K562 (cell line): ENCODE measurements around the gene DCUN1D1. TPM values are rescaled to one million over a fixed set of nuclear protein-coding genes. Genes with fewer than 3 reads are reported as not detected.

Experiments used
- BRD9 ChIP-seq: fragments of 450-650 bp; IDR thresholded peaks from 2 replicates; pipeline ENCODE4 v1.6.1; 2018; ENCODE audit warnings: low read depth; ENCODE audit not compliant: partially characterized antibody
- CHD7 ChIP-seq: fragments of 200-600 bp; sonication (generic); IDR thresholded peaks from one replicate; pipeline ENCODE4 v1.6.1; 2012; ENCODE audit warnings: mild to moderate bottlenecking, low read depth, low read length, inconsistent platforms
- ESRRB ChIP-seq: fragments of 250-450 bp; sonication (Bioruptor Pico); IDR thresholded peaks from 2 replicates; pipeline ENCODE4 v1.5.0; 2020; ENCODE audit warnings: mild to moderate bottlenecking, moderate library complexity, borderline replicate concordance
- HIVEP1 ChIP-seq: fragments of 250-450 bp; sonication (Bioruptor Pico); IDR thresholded peaks from 2 replicates; pipeline ENCODE4 v1.4.0; 2020; ENCODE audit warnings: mild to moderate bottlenecking
- MEF2A ChIP-seq: IDR thresholded peaks from 2 replicates; pipeline ENCODE4 v1.6.1; 2011; ENCODE audit warnings: low read depth, mild to moderate bottlenecking, low read length, moderate library complexity; ENCODE audit not compliant: control insufficient read depth
- NR2C2 ChIP-seq, 2 experiments: fragments of 200-800 bp in 1 of 2; sonication (Bioruptor generic) in 1 of 2; sonication (generic) in 1 of 2; formaldehyde crosslinking in 1 of 2; IDR thresholded peaks; 2 replicates each; pipeline versions ENCODE4 v1.6.1 to v1.8.0; 2016 to 2022; ENCODE audit warnings: mild to moderate bottlenecking in 1 of 2, missing compliant biosample characterization in 1 of 2, missing genetic modification characterization in 1 of 2, missing genetic modification reagents in 1 of 2
- PHF21A ChIP-seq: fragments of 450-650 bp; IDR thresholded peaks from 2 replicates; pipeline ENCODE4 v1.6.1; 2017; ENCODE audit warnings: low read depth, borderline replicate concordance
- SMAD3 ChIP-seq: fragments of 450-650 bp; formaldehyde crosslinking; conservative IDR thresholded peaks from 2 replicates; pipeline ENCODE4 v1.4.0; 2020; ENCODE audit warnings: mild to moderate bottlenecking
- TEAD1 ChIP-seq, 2 experiments: fragments of 450-650 bp in 1 of 2; sonication (generic) in 1 of 2; formaldehyde crosslinking; IDR thresholded peaks; 2 replicates each; pipeline versions ENCODE4 v1.4.0 to v1.8.0; 2020 to 2022; ENCODE audit warnings: mild to moderate bottlenecking in 2 of 2, missing genetic modification reagents in 1 of 2
- ZNF561 ChIP-seq: fragments of 450-650 bp; formaldehyde crosslinking; conservative IDR thresholded peaks from 2 replicates; pipeline ENCODE4 v1.4.0; 2020; ENCODE audit warnings: mild to moderate bottlenecking, moderate library complexity
- ZNF766 ChIP-seq: fragments of 200-800 bp; sonication (Bioruptor generic); conservative IDR thresholded peaks from 2 replicates; pipeline ENCODE4 v1.6.1; 2016; ENCODE audit warnings: missing genetic modification characterization, missing compliant biosample characterization
- polyA plus RNA-seq, 8 experiments: library from polyadenylated mRNA; depleted of rRNA in 4 of 8; stranded (reverse) in 5 of 8; unstranded in 3 of 8; fragments of >200 nt; fragmentation: Nextera tagmentation in 2 of 8; fragmentation: Illumina TruSeq in 1 of 8; extraction: Ambion mirVana in 2 of 8; extraction: Trizol in 1 of 8; gene quantifications; 2 replicates each; pipeline versions ENCODE4 v1.2.1 to v1.2.3, GENCODE V29; 2011 to 2014; ENCODE audit warnings: inconsistent platforms in 1 of 8, missing spikeins in 1 of 8
- total RNA-seq, 7 experiments: library from RNA; depleted of rRNA in 6 of 7; stranded (reverse); fragments of >200 nt in 6 of 7; fragmentation: Illumina TruSeq in 2 of 7; extraction: Trizol in 2 of 7; gene quantifications; 2 replicates each; pipeline versions ENCODE4 v1.2.1 to v1.2.3, GENCODE V29; 2011 to 2021; ENCODE audit warnings: low replicate concordance in 1 of 7
- TF ChIP-seq, protein P1 (sequence below): sonication (generic); formaldehyde crosslinking; IDR thresholded peaks from 2 replicates; pipeline ENCODE4 v1.5.0; 2020; ENCODE audit warnings: missing genetic modification reagents
- TF ChIP-seq, protein P2 (sequence below): fragments of 450-650 bp; IDR thresholded peaks from 2 replicates; pipeline ENCODE4 v1.6.1; 2016; ENCODE audit warnings: missing biosample characterization, missing genetic modification characterization

Gene DCUN1D1
- total and polyA plus RNA-seq, 9 of the 15 experiments (the other 6 are each of a cell fraction or from before 2014, with no cell fraction given): 11.4 to 46.8 (median 28.2) TPM

- TF ChIP-seq, protein P1, sequence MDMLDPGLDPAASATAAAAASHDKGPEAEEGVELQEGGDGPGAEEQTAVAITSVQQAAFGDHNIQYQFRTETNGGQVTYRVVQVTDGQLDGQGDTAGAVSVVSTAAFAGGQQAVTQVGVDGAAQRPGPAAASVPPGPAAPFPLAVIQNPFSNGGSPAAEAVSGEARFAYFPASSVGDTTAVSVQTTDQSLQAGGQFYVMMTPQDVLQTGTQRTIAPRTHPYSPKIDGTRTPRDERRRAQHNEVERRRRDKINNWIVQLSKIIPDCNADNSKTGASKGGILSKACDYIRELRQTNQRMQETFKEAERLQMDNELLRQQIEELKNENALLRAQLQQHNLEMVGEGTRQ (CRISPR knock-in tag): no peak
- TF ChIP-seq PHF21A (no peak), TEAD1 (CRISPR knock-in tag; IDR thresholded peaks at IDR 0.05) (peak in 1 of 2 experiments; percentile 71; a peak in 1 of 4 replicates), BRD9 (no peak), NR2C2 (CRISPR knock-in tag; IDR thresholded peaks at IDR 0.05) (no peak), NR2C2 (tag; IDR thresholded peaks at IDR 0.05) (no peak), SMAD3 (CRISPR knock-in tag) (peak; percentile 80), HIVEP1 (no peak), MEF2A (no peak), CHD7 (no peak), ZNF766 (CRISPR knock-in tag) (peak; percentile 91), ZNF561 (CRISPR knock-in tag) (no peak), ESRRB (CRISPR knock-in tag) (no peak)
- TF ChIP-seq, protein P2, sequence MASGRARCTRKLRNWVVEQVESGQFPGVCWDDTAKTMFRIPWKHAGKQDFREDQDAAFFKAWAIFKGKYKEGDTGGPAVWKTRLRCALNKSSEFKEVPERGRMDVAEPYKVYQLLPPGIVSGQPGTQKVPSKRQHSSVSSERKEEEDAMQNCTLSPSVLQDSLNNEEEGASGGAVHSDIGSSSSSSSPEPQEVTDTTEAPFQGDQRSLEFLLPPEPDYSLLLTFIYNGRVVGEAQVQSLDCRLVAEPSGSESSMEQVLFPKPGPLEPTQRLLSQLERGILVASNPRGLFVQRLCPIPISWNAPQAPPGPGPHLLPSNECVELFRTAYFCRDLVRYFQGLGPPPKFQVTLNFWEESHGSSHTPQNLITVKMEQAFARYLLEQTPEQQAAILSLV: no peak
Observed at GRCh38 chr3:182937293-182938051, 42.9 kb downstream of the DCUN1D1 start (continued).
